ENCODE data around the gene UGT1A9. TPM values are rescaled to one million over a fixed set of nuclear protein-coding genes. Genes with fewer than 3 reads are reported as not detected.
"Not testable (repeated sequence)": the region's sequence is repeated elsewhere in the genome, so short reads cannot be mapped to it uniquely, and the experiment has no call there.

The UGT1A9 gene
- total RNA-seq, 1 experiment from 2014 or later, result 0.10 TPM

DNA sequence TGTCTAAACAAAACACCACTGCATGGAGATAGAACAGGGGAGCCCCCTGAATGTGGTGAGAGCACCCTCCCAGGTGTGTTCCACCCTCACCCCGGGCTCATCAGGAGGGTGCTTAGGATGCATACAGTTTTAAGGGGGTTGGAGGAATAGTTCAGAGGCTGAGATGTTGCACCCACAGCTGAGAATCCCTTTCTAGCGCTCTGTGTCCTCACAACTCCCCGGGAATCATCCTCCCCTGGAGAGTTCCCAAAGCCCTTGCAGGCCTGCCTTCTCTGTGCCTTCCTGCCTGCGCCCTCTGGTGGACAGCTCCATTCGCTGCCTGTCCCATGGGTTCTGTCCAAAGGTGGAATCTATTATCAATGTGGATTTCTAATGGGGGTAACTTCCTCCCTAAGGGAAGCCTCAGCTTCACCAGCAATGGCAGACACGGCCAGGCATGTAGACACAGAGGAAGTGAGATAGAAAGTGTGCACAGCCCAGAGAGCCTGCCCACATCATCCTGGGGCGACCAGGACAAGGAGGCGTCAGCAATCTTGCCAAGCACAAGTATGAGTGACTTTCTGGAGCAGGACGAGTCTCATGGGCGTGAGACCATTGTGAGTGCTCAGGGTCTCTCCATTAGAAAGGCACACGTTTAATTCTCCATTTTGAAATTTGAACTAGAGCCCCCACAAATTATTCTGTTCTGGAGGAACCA lies 39.8 kb downstream of the UGT1A9 start:
- DNase-seq (ENCODE audit: low spot score), result peak; percentile 86

DNA sequence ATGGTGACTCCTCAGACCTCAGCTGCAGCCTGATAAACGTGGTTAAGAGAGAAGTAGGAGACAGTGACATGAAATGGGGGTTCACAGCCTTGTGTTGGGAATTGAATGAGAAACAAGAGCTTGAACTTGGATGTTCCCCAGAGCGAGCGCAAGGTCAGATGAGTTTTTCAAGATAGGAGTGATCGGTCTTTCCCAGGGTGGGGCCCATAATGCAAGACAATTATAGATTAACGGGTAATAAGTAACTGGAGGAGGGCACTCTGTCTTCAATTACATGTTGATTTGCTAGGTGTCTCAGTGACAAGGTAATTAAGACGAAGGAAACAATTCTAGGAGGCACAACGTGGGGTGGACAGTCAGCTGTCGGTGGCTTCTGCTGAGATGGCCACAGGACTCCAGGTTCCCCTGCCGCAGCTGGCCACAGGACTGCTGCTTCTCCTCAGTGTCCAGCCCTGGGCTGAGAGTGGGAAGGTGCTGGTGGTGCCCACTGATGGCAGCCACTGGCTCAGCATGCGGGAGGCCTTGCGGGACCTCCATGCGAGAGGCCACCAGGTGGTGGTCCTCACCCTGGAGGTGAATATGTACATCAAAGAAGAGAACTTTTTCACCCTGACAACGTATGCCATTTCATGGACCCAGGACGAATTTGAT lies 41.0 kb downstream of the UGT1A9 start, which contains the start of gene UGT1A5:
TSS of gene UGT1A5 (plus strand) at position 297 of the 651 bp plus-strand sequence. CDS start at position 382, 85 bp downstream.
- no peak for DNase-seq (ENCODE audit: low spot score)

DNA sequence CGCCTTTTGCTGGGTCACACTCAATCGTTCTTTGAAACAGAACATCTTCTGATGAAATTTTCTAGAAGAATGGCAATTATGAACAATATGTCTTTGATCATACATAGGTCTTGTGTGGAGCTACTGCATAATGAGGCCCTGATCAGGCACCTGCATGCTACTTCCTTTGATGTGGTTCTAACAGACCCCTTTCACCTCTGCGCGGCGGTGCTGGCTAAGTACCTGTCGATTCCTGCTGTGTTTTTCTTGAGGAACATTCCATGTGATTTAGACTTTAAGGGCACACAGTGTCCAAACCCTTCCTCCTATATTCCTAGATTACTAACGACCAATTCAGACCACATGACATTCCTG lies 41.5 kb downstream of the UGT1A9 start:
- DNase-seq (ENCODE audit: low spot score), result no peak

DNA sequence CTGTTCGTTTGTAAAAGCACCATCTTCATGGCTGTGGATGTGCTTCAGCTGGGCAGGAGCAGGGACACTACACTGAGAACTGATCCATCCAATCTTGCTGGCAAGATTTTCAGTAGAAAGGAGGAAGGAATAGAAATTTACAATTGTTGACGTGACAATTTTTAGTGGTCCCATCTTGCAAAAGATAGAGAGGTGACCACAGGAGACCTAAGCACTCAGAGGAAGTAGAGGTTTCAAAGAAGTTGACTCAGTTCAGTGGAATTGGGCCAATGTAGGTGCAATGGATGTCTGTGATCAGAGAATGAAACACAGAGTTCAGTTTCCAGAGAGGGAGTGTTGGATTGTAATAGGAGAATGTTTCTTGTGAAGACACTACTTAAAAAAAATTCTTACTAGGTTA lies 42.4 kb downstream of the UGT1A9 start:
- no peak for DNase-seq (ENCODE audit: low spot score)

DNA sequence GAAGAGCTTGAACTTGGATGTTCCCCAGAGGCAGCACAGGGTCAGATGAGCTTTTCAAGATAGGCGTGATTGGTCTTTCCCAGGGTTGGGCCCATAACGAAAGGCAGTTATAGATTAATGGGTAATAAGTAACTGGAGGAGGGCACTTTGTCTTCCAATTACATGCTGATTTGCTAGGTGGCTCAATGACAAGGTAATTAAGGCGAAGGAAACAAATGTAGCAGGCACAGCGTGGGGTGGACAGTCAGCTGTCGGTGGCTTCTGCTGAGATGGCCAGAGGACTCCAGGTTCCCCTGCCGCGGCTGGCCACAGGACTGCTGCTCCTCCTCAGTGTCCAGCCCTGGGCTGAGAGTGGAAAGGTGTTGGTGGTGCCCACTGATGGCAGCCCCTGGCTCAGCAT lies 46.9 kb downstream of the UGT1A9 start, which contains the start of gene UGT1A4:
TSS of gene UGT1A4 (plus strand) at position 185 of the 400 bp plus-strand sequence. CDS start at position 270, 85 bp downstream.
- DNase-seq (ENCODE audit: low spot score), result no peak

DNA sequence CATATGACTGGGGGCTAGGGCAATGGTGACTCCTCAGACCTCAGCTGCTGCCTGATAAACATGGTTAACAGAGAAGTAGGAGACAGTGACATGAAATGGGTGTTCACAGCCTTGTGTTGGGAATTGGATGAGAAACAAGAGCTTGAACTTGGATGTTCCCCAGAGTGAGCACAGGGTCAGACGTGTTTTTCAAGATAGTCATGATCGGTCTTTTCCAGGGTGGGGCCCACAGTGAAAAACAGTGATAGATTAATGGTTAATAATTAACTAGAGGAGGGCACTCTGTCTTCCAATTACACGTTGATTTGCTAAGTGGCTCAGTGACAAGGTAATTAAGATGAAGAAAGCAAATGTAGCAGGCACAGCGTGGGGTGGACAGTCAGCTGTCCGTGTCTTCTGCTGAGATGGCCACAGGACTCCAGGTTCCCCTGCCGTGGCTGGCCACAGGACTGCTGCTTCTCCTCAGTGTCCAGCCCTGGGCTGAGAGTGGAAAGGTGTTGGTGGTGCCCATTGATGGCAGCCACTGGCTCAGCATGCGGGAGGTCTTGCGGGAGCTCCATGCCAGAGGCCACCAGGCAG lies 57.1 kb downstream of the UGT1A9 start, which contains the start of gene UGT1A3:
TSS of gene UGT1A3 (plus strand) at position 320 of the 579 bp plus-strand sequence. CDS start at position 405, 85 bp downstream.
- no peak for DNase-seq (ENCODE audit: low spot score)

DNA sequence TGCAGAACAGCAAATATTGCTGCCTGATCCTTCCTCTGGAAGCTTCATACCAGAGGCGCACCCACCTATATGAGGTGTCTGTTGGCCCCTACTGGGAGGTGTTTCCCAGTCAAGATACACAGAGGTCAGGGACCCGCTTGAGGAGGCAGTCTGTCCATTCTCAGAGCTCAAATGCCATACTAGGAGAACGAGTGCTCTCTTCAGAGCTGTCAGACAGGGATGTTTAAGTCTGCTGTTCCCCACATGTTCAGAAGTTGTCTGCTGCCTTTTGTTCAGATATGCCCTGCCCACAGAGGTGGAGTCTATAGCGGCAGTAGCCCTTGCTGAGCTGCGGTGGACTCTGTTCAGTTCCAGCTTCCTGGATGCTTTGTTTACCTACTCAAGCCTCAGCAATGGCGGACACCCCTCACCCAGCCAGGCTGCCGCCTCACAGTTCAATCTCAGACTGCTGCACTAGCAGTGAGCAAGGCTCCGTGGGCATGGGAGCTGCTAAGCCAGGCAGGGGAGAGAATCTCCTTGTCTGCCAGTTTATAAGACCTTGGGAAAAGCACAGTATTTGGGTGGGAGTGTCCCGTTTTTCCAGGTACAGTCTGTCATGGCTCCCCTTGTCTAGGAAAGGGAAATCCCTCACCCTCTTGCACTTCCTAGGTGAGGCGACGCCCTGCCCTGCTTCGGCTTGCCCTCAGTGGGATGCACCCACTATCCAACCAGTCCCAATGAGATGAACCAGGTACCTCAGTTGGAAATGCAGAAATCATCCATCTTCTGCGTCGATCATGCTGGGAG lies 65.4 kb downstream of the UGT1A9 start:
- not testable (repeated sequence) for DNase-seq (ENCODE audit: low spot score)

DNA sequence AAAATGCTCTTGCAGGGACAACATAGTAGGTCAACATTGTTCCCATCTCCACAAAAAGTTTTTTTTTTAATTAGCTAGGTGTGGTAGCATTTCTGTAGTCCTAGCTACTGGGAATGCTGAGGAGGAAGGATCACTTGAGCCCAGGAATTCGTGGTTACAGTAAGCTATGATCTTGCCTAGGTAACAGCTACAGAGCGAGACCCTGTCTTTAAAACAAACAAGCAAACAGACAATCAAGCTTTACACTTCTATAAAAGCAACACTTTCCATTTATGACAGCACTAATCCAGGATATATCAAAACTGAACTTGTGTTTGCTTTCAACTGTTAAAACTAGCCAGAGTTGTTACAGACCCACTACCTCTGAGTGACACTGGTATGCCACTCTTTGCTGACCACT lies 69.2 kb downstream of the UGT1A9 start:
- DNase-seq (ENCODE audit: low spot score), result no peak

DNA sequence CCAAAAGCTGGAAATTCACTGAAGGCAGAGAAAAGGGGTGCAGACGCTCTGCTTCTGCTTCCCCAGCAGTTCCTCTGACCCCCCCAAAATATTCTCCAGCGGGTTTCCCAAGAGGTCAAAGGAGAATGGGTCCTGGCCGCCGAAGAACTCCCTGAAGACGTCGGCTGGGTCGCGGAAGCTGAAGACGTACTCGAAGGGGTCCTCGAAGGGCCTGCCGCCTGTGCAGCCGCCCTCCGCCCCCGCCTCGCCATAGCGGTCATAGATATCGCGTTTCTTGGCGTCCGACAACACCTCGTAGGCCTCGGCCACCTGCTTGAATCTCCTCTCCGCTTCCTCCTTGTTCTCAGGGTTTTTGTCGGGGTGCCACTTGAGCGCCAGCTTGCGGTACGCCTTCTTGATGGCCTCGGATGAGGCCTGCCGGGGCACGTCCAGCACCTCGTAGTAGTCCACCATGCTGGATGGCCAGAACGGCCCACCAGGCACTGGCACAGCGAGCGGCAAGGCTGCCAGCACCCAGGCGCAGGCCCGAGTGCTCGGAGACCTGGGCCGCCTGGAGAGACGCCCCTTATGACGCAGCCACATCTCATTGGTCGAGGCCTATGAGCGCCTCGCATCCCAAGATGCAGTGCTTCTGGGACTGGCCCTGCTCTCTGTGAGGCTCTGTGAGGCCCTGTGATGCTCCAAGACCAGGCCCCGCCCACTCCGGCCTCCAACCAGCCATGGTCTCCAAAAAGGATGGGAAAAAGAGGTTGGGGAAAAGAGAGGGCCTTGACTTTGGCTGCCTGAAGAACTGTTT lies 72.0 kb downstream of the UGT1A9 start:
- DNase-seq (ENCODE audit: low spot score), result no peak

DNA sequence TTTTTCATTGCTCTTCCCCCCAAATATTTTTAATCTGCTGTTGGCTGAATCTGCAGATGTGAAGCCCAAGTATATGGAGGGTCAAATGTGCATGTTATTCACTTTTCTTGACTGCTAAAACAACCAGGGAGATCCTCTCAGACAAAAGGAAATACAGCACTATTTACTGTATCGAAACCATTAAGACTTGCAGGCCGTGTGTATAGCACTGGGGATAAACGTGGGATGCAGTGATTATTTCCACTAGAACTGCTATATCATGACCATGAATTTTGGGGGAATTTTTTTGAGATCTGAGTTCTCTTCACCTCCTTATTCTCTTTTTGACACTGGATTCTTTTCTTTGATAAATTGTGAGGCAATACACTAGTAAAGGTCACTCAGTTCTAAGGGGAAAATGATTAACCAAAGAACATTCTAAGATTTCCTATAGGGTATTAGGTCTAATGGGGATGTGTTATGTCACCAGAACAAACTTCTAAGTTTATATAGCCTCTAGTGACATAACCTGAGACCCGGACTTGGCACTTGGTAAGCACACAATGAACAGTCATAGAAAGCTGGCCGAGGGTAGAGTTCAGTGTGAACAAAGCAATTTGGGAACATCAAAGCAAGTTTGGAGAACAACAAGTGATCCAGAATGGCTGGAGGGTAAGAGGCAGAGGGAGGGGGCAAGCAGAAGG lies 73.5 kb downstream of the UGT1A9 start:
- no peak for DNase-seq (ENCODE audit: low spot score)

DNA sequence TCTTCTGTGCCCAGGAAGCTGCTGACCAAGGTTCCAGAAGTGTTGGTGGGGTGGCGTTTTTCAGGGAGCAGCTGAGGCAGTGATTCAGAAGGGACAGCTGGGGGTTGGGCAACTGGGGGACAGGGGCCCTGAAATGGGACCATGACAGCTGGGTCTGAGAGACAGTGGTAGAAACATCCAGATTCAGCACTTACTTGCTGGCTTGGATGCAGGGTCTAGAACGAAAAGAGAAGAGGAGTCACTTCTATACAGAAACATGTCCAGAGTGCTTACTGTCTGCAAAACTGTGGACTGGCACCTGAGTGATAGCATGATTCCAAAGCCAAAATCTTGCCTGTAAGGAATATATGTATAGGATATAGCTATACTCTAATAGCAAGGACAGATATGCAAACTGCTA lies 74.1 kb downstream of the UGT1A9 start:
- DNase-seq (ENCODE audit: low spot score), result not testable (repeated sequence)

DNA sequence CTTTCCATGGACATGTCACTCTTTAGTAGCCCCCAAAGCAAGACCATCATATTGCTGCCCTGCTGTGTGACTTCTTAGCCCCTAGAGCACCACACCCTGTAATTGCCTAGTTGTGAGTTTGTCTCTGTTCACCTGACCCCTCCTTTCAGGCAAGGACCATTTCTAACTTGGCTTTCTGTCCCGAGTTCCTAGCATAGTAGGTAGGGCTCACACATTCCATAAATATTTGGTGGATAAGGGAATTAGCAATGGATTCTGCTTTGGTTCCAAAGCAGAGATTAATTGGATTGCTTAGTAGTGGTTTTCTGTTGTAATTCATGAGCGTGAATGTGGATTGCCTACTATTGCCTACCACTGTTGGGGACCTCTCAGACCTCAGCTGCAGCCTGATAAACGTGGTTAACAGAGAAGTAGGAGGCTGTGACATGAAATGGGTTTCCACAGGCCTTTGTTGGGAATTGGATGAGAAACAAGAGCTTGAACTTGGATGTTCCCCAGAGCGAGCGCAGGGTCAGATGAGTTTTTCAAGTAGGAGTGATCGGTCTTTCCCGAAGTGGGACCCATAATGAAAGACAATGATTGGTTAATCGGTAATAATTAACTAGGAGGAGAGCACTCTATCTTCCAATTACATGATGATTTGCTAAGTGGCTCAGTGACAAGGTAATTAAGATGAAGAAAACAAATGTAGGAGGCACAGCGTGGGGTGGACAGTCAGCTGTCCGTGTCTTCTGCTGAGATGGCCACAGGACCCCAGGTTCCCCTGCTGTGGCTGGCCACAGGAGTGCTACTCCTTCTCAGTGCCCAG lies 75.0 kb downstream of the UGT1A9 start:
- no peak for DNase-seq (ENCODE audit: low spot score)

DNA sequence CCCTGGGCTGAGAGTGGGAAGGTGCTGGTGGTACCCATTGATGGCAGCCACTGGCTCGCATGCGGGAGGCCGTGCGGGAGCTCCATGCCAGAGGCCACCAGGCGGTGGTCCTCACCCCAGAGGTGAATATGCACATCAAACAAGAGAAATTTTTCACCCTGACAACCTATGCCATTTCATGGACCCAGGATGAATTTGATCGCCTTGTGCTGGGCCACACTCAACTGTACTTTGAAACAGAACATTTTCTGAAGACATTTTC lies 75.5 kb downstream of the UGT1A9 start:
- no peak for DNase-seq (ENCODE audit: low spot score)

DNA sequence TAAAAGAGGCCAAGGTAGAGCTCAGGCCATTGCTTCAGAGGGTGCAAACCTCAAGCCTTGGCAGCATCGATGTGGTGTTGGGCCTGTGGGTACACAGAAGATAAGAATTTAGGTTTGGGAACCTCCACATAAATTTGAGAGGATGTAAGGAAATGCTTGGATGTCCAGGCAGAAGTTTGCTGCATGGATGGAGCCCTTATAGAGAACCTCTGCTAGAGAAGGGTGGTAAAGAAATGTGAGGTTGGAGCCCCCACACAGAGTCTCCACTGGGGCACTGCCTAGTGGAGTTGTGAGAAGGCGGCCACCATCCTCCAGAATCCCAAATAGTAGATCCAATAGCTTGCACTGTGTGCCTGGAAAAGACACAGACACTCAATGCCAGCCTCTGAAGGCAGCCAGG lies 79.0 kb downstream of the UGT1A9 start:
- not testable (repeated sequence) for DNase-seq (ENCODE audit: low spot score)

DNA sequence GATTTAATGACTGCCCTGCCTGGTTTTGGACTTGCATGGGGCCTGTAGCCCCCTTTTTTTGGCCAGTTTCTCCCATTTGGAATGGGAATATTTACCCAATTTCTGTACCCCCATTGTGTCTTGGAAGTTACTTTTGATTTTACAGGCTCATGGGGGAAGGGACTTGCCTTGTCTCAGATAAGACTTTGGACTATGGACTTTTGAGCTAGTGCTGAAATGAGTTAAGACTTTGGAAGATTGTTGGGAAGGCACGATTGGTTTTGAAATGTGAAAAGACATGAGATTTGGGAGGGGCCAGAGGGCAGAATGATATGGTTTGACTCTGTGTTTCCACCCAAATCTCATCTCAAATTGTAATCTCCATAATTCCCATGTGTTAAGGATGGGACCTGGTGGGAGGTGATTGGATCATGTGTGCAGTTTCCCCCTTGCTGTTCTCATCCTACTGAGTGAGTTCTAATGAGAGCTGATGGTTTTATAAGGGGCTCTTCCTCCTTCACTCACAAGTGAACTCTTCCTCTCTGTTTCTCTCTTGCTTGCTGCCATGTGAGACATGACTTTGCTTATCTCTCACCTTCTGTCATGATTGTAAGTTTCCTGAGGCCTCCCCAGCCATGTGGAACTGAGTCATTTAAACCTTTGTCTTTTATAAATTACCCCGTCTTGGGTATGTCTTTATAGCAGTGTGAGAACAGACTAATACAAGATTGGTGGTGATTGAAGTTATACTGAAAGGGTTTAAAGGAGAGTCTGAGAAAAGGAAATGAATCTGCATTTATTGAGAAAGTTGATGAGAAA lies 79.7 kb downstream of the UGT1A9 start:
- DNase-seq (ENCODE audit: low spot score), result not testable (repeated sequence)

DNA sequence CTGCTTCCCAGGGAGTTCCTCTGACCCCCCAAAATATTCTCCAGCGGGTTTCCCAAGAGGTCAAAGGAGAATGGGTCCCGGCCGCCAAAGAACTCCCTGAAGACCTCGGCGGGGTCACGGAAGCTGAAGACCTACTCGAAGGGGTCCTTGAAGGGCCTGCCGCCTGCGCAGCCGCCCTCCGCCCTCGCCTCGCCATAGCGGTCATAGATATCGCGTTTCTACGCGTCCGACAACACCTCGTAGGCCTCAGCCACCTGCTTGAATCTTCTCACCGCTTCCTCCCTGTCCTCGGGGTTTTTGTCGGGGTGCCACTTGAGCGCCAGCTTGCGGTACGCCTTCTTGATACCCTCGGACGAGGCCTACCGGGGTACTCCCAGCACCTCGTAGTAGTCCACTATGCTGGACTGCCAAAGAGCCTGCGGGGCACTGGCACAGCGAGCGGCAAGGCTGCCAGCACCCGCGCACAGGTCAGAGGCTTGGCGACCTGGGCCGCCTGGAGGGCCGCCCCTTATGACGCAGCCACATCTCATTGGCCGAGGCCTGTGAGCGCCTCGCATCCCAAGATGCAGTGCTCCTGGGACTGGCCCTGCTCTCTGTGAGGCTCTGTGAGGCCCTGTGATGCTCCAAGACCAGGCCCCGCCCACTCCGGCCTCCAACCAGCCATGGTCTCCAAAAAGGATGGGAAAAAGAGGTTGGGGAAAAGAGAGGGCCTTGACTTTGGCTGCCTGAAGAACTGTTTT lies 83.3 kb downstream of the UGT1A9 start:
- DNase-seq (ENCODE audit: low spot score), result no peak

DNA sequence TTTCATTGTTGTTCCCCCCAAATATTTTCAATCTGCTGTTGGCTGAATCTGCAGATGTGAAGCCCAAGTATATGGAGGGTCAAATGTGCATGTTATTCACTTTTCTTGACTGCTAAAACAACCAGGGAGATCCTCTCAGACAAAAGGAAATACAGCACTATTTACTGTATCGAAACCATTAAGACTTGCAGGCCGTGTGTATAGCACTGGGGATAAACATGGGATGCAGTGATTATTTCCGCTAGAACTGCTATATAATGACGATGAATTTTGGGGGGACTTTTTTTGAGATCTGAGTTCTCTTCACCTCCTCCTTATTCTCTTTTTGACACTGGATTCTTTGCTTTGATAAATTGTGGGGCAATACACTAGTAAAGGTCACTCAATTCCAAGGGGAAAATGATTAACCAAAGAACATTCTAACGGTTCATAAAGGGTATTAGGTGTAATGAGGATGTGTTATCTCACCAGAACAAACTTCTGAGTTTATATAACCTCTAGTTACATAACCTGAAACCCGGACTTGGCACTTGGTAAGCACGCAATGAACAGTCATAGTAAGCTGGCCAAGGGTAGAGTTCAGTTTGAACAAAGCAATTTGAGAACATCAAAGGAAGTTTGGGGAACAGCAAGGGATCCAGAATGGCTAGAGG lies 84.9 kb downstream of the UGT1A9 start:
- DNase-seq (ENCODE audit: low spot score), result peak; percentile 47

DNA sequence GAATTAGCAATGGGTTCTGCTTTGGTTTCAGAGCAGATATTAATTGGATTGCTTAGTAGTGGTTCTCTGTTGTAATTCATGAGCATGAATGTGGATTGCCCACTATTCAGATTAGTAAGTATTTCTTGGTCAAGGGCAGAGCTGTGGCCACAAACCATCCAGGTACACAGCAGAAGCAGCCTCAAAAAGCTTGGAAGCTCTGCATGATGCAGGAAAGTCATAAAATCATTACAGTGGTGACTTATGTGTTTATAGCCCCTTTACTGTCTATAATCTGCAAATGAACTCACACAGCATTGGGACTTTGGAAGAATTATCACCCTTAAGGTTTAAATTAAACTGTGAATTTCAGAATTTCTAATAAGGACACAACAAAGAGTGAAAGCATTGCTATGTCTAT lies 86.4 kb downstream of the UGT1A9 start:
- DNase-seq (ENCODE audit: low spot score), result no peak

Data from H4 (cell line).